ENCODE data around the gene KIF26A. TPM values are rescaled to one million over a fixed set of nuclear protein-coding genes. Genes with fewer than 3 reads are reported as not detected.

KIF26A gene
- total and polyA plus RNA-seq, 2 experiments from 2014 or later, result 5.6 to 103 TPM

- TF ChIP-seq NANOG (IDR thresholded peaks at IDR 0.05; ENCODE audit: borderline replicate concordance), result no peak
- no peak for TF ChIP-seq CREB1 (CRISPR knock-in tag; IDR thresholded peaks at IDR 0.05; ENCODE audit: low read depth)
- TF ChIP-seq EZH2 (IDR thresholded peaks at IDR 0.05; ENCODE audit: low read depth, unreplicated experiment), result no peak
- TF ChIP-seq, protein P1, sequence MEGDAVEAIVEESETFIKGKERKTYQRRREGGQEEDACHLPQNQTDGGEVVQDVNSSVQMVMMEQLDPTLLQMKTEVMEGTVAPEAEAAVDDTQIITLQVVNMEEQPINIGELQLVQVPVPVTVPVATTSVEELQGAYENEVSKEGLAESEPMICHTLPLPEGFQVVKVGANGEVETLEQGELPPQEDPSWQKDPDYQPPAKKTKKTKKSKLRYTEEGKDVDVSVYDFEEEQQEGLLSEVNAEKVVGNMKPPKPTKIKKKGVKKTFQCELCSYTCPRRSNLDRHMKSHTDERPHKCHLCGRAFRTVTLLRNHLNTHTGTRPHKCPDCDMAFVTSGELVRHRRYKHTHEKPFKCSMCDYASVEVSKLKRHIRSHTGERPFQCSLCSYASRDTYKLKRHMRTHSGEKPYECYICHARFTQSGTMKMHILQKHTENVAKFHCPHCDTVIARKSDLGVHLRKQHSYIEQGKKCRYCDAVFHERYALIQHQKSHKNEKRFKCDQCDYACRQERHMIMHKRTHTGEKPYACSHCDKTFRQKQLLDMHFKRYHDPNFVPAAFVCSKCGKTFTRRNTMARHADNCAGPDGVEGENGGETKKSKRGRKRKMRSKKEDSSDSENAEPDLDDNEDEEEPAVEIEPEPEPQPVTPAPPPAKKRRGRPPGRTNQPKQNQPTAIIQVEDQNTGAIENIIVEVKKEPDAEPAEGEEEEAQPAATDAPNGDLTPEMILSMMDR (conservative IDR thresholded peaks at IDR 0.05; ENCODE audit: low read depth in 2 of 2), result no peak
- TF ChIP-seq ZNF114 (CRISPR knock-in tag; IDR thresholded peaks at IDR 0.05), result no peak
- no peak for TF ChIP-seq EZH2phosphoT487 (IDR thresholded peaks at IDR 0.05; ENCODE audit: unreplicated experiment)
- TF ChIP-seq, protein P2, sequence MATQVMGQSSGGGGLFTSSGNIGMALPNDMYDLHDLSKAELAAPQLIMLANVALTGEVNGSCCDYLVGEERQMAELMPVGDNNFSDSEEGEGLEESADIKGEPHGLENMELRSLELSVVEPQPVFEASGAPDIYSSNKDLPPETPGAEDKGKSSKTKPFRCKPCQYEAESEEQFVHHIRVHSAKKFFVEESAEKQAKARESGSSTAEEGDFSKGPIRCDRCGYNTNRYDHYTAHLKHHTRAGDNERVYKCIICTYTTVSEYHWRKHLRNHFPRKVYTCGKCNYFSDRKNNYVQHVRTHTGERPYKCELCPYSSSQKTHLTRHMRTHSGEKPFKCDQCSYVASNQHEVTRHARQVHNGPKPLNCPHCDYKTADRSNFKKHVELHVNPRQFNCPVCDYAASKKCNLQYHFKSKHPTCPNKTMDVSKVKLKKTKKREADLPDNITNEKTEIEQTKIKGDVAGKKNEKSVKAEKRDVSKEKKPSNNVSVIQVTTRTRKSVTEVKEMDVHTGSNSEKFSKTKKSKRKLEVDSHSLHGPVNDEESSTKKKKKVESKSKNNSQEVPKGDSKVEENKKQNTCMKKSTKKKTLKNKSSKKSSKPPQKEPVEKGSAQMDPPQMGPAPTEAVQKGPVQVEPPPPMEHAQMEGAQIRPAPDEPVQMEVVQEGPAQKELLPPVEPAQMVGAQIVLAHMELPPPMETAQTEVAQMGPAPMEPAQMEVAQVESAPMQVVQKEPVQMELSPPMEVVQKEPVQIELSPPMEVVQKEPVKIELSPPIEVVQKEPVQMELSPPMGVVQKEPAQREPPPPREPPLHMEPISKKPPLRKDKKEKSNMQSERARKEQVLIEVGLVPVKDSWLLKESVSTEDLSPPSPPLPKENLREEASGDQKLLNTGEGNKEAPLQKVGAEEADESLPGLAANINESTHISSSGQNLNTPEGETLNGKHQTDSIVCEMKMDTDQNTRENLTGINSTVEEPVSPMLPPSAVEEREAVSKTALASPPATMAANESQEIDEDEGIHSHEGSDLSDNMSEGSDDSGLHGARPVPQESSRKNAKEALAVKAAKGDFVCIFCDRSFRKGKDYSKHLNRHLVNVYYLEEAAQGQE (IDR thresholded peaks at IDR 0.05; ENCODE audit: unreplicated experiment), result no peak
- TF ChIP-seq, protein P3, sequence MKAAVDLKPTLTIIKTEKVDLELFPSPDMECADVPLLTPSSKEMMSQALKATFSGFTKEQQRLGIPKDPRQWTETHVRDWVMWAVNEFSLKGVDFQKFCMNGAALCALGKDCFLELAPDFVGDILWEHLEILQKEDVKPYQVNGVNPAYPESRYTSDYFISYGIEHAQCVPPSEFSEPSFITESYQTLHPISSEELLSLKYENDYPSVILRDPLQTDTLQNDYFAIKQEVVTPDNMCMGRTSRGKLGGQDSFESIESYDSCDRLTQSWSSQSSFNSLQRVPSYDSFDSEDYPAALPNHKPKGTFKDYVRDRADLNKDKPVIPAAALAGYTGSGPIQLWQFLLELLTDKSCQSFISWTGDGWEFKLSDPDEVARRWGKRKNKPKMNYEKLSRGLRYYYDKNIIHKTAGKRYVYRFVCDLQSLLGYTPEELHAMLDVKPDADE (IDR thresholded peaks at IDR 0.05), result no peak
Observed at GRCh38 chr14:104162495-104162894, 24.1 kb downstream of the KIF26A start (continued).

GRCh38 chr14:104163541-104163940 is 25.2 kb downstream of the KIF26A start:
- H3K27ac ChIP-seq (ENCODE audit: low read depth), result no peak overlapping the region
- no peak overlapping the region; the same call in 1 of the 2 replicates for H3K27ac Mint-ChIP-seq
- H3K9me2 ChIP-seq (ENCODE audit: insufficient read depth), result no peaks in the 10 kb centered on the region
- no peaks in the 10 kb centered on the region for H3K4me1 ChIP-seq (ENCODE audit: insufficient read depth)
- no peaks in the 10 kb centered on the region; the same call in 1 of the 2 replicates for H4K20me1 ChIP-seq (replicated peaks; ENCODE audit: insufficient read depth)
- H3F3A ChIP-seq (replicated peaks; ENCODE audit: low read depth), result no peaks in the 10 kb centered on the region
- no peaks in the 10 kb centered on the region for H3K9me3 Mint-ChIP-seq
- no peaks in the 10 kb centered on the region for H3K36me3 ChIP-seq (ENCODE audit: insufficient read depth)
- no peaks in the 10 kb centered on the region for H3K4me1 Mint-ChIP-seq
- no peaks in the 10 kb centered on the region for H3K36me3 Mint-ChIP-seq (ENCODE audit: low read depth)
- no peak overlapping the region for H3K4me2 ChIP-seq
- no peaks in the 10 kb centered on the region for H3K27me3 ChIP-seq (ENCODE audit: insufficient read depth)
- no peak for DNase-seq (ENCODE audit: low spot score)
- H3K4me3 ChIP-seq, result no peak overlapping the region
- no peak overlapping the region for H3K4me3 Mint-ChIP-seq
- H3K27me3 Mint-ChIP-seq (ENCODE audit: insufficient read depth, low read depth, poor library complexity), result peaks cover 3% of the 10 kb centered on the region
- peaks cover 10% of the 10 kb centered on the region; the same call in 1 of the 2 replicates for H3K79me2 ChIP-seq (replicated peaks; ENCODE audit: insufficient read depth)
- H2AFZ ChIP-seq, result no peak overlapping the region
- no peak for ATAC-seq
- TF ChIP-seq ZNF331 (CRISPR knock-in tag; IDR thresholded peaks at IDR 0.05; ENCODE audit: low read depth) (no peak), EZH2 (IDR thresholded peaks at IDR 0.05; ENCODE audit: low read depth, unreplicated experiment) (no peak), POLR2AphosphoS5 (IDR thresholded peaks at IDR 0.05; ENCODE audit: low read depth) (no peak), ZNF114 (CRISPR knock-in tag; IDR thresholded peaks at IDR 0.05) (no peak), NANOG (IDR thresholded peaks at IDR 0.05; ENCODE audit: borderline replicate concordance) (no peak), CREB1 (CRISPR knock-in tag; IDR thresholded peaks at IDR 0.05; ENCODE audit: low read depth) (no peak), STAT1 (IDR thresholded peaks at IDR 0.05; ENCODE audit: unreplicated experiment) (no peak)
- TF ChIP-seq, protein P4, sequence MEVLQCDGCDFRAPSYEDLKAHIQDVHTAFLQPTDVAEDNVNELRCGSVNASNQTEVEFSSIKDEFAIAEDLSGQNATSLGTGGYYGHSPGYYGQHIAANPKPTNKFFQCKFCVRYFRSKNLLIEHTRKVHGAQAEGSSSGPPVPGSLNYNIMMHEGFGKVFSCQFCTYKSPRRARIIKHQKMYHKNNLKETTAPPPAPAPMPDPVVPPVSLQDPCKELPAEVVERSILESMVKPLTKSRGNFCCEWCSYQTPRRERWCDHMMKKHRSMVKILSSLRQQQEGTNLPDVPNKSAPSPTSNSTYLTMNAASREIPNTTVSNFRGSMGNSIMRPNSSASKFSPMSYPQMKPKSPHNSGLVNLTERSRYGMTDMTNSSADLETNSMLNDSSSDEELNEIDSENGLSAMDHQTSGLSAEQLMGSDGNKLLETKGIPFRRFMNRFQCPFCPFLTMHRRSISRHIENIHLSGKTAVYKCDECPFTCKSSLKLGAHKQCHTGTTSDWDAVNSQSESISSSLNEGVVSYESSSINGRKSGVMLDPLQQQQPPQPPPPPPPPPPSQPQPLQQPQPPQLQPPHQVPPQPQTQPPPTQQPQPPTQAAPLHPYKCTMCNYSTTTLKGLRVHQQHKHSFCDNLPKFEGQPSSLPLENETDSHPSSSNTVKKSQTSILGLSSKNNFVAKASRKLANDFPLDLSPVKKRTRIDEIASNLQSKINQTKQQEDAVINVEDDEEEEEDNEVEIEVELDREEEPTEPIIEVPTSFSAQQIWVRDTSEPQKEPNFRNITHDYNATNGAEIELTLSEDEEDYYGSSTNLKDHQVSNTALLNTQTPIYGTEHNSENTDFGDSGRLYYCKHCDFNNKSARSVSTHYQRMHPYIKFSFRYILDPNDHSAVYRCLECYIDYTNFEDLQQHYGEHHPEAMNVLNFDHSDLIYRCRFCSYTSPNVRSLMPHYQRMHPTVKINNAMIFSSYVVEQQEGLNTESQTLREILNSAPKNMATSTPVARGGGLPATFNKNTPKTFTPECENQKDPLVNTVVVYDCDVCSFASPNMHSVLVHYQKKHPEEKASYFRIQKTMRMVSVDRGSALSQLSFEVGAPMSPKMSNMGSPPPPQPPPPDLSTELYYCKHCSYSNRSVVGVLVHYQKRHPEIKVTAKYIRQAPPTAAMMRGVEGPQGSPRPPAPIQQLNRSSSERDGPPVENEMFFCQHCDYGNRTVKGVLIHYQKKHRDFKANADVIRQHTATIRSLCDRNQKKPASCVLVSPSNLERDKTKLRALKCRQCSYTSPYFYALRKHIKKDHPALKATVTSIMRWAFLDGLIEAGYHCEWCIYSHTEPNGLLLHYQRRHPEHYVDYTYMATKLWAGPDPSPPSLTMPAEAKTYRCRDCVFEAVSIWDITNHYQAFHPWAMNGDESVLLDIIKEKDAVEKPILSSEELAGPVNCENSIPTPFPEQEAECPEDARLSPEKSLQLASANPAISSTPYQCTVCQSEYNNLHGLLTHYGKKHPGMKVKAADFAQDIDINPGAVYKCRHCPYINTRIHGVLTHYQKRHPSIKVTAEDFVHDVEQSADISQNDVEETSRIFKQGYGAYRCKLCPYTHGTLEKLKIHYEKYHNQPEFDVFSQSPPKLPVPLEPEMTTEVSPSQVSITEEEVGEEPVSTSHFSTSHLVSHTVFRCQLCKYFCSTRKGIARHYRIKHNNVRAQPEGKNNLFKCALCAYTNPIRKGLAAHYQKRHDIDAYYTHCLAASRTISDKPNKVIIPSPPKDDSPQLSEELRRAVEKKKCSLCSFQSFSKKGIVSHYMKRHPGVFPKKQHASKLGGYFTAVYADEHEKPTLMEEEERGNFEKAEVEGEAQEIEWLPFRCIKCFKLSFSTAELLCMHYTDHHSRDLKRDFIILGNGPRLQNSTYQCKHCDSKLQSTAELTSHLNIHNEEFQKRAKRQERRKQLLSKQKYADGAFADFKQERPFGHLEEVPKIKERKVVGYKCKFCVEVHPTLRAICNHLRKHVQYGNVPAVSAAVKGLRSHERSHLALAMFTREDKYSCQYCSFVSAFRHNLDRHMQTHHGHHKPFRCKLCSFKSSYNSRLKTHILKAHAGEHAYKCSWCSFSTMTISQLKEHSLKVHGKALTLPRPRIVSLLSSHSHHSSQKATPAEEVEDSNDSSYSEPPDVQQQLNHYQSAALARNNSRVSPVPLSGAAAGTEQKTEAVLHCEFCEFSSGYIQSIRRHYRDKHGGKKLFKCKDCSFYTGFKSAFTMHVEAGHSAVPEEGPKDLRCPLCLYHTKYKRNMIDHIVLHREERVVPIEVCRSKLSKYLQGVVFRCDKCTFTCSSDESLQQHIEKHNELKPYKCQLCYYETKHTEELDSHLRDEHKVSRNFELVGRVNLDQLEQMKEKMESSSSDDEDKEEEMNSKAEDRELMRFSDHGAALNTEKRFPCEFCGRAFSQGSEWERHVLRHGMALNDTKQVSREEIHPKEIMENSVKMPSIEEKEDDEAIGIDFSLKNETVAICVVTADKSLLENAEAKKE (CRISPR knock-in tag; IDR thresholded peaks at IDR 0.05), result no peak
